Measurements from ENCODE around the gene RSAD2.

DNA sequence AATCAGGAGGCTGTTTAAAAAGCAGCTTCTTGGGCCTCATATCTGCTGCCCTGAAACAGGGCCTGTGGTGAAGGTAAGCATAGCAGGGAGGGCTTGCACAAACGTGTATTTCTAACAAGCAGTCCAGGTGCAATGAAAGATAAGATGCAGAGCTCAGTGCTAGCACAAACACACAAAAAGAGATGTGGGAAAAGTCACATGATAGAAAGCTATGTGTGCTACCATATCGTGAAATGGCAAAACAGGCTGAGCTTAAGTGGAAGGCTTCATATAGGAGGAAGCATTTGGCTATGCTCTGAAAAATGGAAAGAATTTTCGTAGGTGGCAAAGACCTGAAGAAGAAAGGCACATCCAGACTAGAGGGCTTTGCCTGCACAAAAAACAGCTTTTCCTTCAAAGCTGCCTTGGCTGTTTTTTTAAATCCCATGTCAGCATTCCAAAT is 10.2 kb downstream of the RSAD2 start:
- TF ChIP-seq, protein P1, sequence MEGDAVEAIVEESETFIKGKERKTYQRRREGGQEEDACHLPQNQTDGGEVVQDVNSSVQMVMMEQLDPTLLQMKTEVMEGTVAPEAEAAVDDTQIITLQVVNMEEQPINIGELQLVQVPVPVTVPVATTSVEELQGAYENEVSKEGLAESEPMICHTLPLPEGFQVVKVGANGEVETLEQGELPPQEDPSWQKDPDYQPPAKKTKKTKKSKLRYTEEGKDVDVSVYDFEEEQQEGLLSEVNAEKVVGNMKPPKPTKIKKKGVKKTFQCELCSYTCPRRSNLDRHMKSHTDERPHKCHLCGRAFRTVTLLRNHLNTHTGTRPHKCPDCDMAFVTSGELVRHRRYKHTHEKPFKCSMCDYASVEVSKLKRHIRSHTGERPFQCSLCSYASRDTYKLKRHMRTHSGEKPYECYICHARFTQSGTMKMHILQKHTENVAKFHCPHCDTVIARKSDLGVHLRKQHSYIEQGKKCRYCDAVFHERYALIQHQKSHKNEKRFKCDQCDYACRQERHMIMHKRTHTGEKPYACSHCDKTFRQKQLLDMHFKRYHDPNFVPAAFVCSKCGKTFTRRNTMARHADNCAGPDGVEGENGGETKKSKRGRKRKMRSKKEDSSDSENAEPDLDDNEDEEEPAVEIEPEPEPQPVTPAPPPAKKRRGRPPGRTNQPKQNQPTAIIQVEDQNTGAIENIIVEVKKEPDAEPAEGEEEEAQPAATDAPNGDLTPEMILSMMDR (IDR thresholded peaks at IDR 0.05; ENCODE audit: low read depth, low read length): no peak
- TF ChIP-seq MYC (IDR thresholded peaks at IDR 0.05; ENCODE audit: low read depth, low read length) (no peak), POLR2A (IDR thresholded peaks at IDR 0.05; ENCODE audit: extremely low read depth, insufficient read length) (no peak)

Measured in NB4 (cell line).